Astrocyte (in vitro differentiated cells and primary cell): ENCODE data around the gene PLOD1. TPM values are rescaled to one million over a fixed set of nuclear protein-coding genes. Genes with fewer than 3 reads are reported as not detected.

Experiments used
- DNase-seq: peaks from one replicate; pipeline ENCODE4 v3.0.0-alpha.2; 2010; ENCODE audit warnings: low read depth
- FAIRE-seq: peaks from 2 replicates; lab custom pipeline; 2011; peaks lifted over from hg19 to GRCh38; lab: Jason Lieb, UNC
- H2AFZ ChIP-seq: 2 replicates; pipeline ENCODE4 v1.6.0; 2012; ENCODE audit warnings: low read depth, low read length, inconsistent platforms
- H3K27ac ChIP-seq: 2 replicates; pipeline ENCODE4 v1.5.1; 2011; ENCODE audit warnings: low read depth, low read length, inconsistent platforms
- H3K27me3 ChIP-seq: 2 replicates; pipeline ENCODE4 v1.6.0; 2011; ENCODE audit warnings: low read length, inconsistent platforms; ENCODE audit not compliant: insufficient read depth
- H3K36me3 ChIP-seq: 2 replicates; pipeline ENCODE4 v1.5.1; 2011; ENCODE audit warnings: low read length, inconsistent platforms; ENCODE audit not compliant: insufficient read depth
- H3K4me1 ChIP-seq: 2 replicates; pipeline ENCODE4 v1.5.1; 2011; ENCODE audit warnings: low read length, inconsistent platforms; ENCODE audit not compliant: insufficient read depth
- H3K4me2 ChIP-seq: 2 replicates; pipeline ENCODE4 v1.6.0; 2012; ENCODE audit warnings: low read length, inconsistent platforms
- H3K4me3 ChIP-seq: 2 replicates; pipeline ENCODE4 v1.5.1; 2011; ENCODE audit warnings: low read depth, mild to moderate bottlenecking, low read length, inconsistent platforms; ENCODE audit not compliant: insufficient read depth
- H3K79me2 ChIP-seq: 2 replicates; pipeline ENCODE4 v1.6.0; 2012; ENCODE audit warnings: mild to moderate bottlenecking, low read length, inconsistent platforms; ENCODE audit not compliant: insufficient read depth
- H3K9ac ChIP-seq: 2 replicates; pipeline ENCODE4 v1.6.0; 2012; ENCODE audit warnings: mild to moderate bottlenecking, low read length, inconsistent platforms
- H3K9me3 ChIP-seq: 2 replicates; pipeline ENCODE4 v1.5.1; 2012; ENCODE audit warnings: low read depth, mild to moderate bottlenecking, low read length, inconsistent platforms; ENCODE audit not compliant: insufficient read depth
- H4K20me1 ChIP-seq: 2 replicates; pipeline ENCODE4 v1.6.0; 2012; ENCODE audit warnings: low read length, inconsistent platforms; ENCODE audit not compliant: insufficient read depth
- H3K27ac Mint-ChIP-seq: one replicate; pipeline ENCODE4 v1.8.0; 2021; ENCODE audit warnings: mild to moderate bottlenecking, mixed read lengths; ENCODE audit not compliant: unreplicated experiment
- H3K27me3 Mint-ChIP-seq: one replicate; pipeline ENCODE4 v1.8.0; 2021; ENCODE audit warnings: low read depth, mixed read lengths; ENCODE audit not compliant: unreplicated experiment
- H3K36me3 Mint-ChIP-seq: one replicate; pipeline ENCODE4 v1.8.0; 2021; ENCODE audit warnings: low read depth, mixed read lengths; ENCODE audit not compliant: unreplicated experiment
- H3K4me1 Mint-ChIP-seq: one replicate; pipeline ENCODE4 v1.8.0; 2021; ENCODE audit warnings: low read depth, mixed read lengths; ENCODE audit not compliant: unreplicated experiment
- H3K4me3 Mint-ChIP-seq: one replicate; pipeline ENCODE4 v1.8.0; 2021; ENCODE audit warnings: mild to moderate bottlenecking, moderate library complexity, mixed read lengths; ENCODE audit not compliant: unreplicated experiment
- H3K9me3 Mint-ChIP-seq: one replicate; pipeline ENCODE4 v1.8.0; 2021; ENCODE audit warnings: mild to moderate bottlenecking, mixed read lengths; ENCODE audit not compliant: unreplicated experiment
- EZH2 ChIP-seq: IDR thresholded peaks from 2 replicates; pipeline ENCODE4 v1.6.1; 2012; ENCODE audit warnings: mild to moderate bottlenecking, low read length, inconsistent platforms; ENCODE audit not compliant: insufficient read depth
- total RNA-seq: library from RNA; stranded (reverse); gene quantifications from 2 replicates; pipeline ENCODE4 v1.2.1, GENCODE V29; 2021
- TF ChIP-seq, protein P1 (sequence below): IDR thresholded peaks from 2 replicates; pipeline ENCODE4 v1.5.1; 2011; ENCODE audit warnings: low read depth, mild to moderate bottlenecking, inconsistent platforms, low read length, moderate library complexity; ENCODE audit not compliant: insufficient read depth

The PLOD1 gene
- total RNA-seq, 1 donor from 2014 or later = 375 TPM

DNA sequence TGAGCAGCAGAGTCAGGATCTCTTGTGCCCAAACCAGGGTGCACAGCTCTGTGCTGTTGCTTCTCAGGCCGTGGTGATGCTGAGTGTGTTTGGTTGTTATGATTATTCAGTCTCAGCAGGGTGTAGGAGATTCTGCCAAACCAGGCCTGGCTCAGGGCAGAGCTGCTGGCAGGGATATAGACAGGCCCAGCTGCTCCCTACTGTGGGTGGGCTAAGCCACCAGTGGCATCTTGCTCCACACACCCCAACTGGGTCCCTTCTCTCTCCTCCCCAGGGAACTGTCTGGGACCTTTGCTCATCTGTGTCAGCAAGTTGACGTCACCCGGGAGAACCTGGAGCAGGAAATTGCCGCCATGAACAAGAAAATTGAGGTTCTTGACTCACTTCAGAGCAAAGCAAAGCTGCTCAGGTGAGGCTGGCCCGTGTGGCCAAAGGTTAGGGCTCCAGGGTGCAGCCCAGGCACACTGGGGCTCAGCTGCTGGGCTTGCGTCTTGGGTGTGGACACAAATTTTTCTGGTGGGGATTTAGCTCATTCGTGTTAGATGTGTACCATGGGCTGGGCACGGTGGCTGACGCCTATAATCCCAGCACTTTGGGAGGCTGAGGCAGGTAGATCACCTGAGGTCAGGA, 74.9 kb downstream of the PLOD1 start:
- no peaks in the 10 kb centered on the region for H3K79me2 ChIP-seq
- Mint-ChIP-seq H3K9me3 (no peaks in the 10 kb centered on the region), H3K4me1 (peaks cover 5% of the 10 kb centered on the region), H3K4me3 (no peak overlapping the region), H3K27me3 (no peaks in the 10 kb centered on the region), H3K27ac (no peak overlapping the region), H3K36me3 (peaks cover 38% of the 10 kb centered on the region)
- H3K36me3 ChIP-seq = peaks cover 37% of the 10 kb centered on the region
- H3K4me2 ChIP-seq = no peak overlapping the region
- H3K4me3 ChIP-seq = no peak overlapping the region
- H3K9me3 ChIP-seq = no peaks in the 10 kb centered on the region
- H2AFZ ChIP-seq = no peak overlapping the region
- no peak for TF ChIP-seq EZH2
- TF ChIP-seq, protein P1, sequence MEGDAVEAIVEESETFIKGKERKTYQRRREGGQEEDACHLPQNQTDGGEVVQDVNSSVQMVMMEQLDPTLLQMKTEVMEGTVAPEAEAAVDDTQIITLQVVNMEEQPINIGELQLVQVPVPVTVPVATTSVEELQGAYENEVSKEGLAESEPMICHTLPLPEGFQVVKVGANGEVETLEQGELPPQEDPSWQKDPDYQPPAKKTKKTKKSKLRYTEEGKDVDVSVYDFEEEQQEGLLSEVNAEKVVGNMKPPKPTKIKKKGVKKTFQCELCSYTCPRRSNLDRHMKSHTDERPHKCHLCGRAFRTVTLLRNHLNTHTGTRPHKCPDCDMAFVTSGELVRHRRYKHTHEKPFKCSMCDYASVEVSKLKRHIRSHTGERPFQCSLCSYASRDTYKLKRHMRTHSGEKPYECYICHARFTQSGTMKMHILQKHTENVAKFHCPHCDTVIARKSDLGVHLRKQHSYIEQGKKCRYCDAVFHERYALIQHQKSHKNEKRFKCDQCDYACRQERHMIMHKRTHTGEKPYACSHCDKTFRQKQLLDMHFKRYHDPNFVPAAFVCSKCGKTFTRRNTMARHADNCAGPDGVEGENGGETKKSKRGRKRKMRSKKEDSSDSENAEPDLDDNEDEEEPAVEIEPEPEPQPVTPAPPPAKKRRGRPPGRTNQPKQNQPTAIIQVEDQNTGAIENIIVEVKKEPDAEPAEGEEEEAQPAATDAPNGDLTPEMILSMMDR = no peak
- no peak overlapping the region for H3K27ac ChIP-seq
- H4K20me1 ChIP-seq = peaks cover 8% of the 10 kb centered on the region
- FAIRE-seq = no peak
- H3K27me3 ChIP-seq = no peaks in the 10 kb centered on the region
- H3K9ac ChIP-seq = no peak overlapping the region
- H3K4me1 ChIP-seq = peaks cover 9% of the 10 kb centered on the region
- no peak for DNase-seq

DNA sequence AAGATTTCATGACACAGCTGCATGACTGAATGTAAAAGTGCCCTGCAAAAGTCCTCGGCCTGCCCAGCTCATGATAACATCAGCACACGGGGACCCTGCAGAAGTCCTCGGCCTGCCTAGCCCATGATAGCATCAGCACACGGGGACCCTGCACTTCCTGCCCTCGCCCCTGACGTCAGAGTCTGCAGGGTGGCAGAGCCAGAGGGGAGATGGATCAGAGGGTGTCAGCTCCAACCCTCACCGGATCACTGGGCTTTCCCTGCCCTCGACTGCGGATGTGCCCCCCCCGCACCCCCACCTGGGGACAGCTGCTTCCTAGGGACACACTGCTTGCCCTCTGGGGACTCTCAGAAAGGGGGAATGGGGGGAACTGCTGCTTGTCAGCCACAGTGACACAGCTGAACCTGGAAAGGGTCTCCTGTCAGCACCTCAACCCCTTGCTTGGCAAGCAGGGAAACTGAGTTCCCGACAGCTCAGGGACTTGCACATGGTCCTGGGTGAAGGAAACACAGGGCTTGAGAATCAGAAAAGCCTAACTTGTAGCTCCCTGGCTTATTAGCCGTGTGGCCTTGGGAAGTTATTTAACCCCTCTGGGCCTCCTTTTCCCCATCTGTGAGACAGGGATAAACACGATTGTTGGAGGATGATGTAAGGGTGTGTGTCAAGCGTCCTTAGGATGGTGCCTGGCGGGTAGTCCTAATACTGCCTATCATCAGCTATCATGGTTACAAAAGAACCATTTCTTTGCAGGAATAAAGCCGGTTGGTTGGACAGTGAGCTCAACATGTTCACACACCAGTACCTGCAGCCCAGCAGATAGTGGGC, 76.4 kb downstream of the PLOD1 start:
- no peak for FAIRE-seq
- DNase-seq = no peak
- H3K36me3 ChIP-seq = peaks cover 22% of the 10 kb centered on the region

More for the DNA sequence above, 76.4 kb downstream of the PLOD1 start:
- peaks cover 30% of the 10 kb centered on the region for H3K36me3 Mint-ChIP-seq
- Histone ChIP-seq H3K79me2 (no peaks in the 10 kb centered on the region), H3K27me3 (no peaks in the 10 kb centered on the region), H3K9ac (no peak overlapping the region), H2AFZ (no peak overlapping the region), H3K9me3 (no peaks in the 10 kb centered on the region), H3K4me3 (no peak overlapping the region), H4K20me1 (peaks cover 8% of the 10 kb centered on the region), H3K27ac (no peak overlapping the region), H3K4me1 (peaks cover 13% of the 10 kb centered on the region), H3K4me2 (no peak overlapping the region)
- no peaks in the 10 kb centered on the region for H3K9me3 Mint-ChIP-seq
- no peak overlapping the region for H3K27ac Mint-ChIP-seq
- H3K4me3 Mint-ChIP-seq = no peak overlapping the region
- TF ChIP-seq EZH2 = no peak
- TF ChIP-seq, protein P1 = no peak
- H3K27me3 Mint-ChIP-seq = no peaks in the 10 kb centered on the region
- H3K4me1 Mint-ChIP-seq = peaks cover 10% of the 10 kb centered on the region
